HG03175 (cell line): ENCODE results near the gene DBT.
A peak's percentile ranks its signal among the peaks of the same experiment; 100 is the strongest.
"Not testable (repeated sequence)": the region's sequence is repeated elsewhere in the genome, so short reads cannot be mapped to it uniquely, and the experiment has no call there.

ENCODE experiments used
- ATAC-seq: cut with Tn5 transposase; IDR thresholded peaks from one replicate; pipeline ENCODE4 v1.9.1; 2021; ENCODE audit warnings: mild to moderate bottlenecking, moderate library complexity; ENCODE audit not compliant: unreplicated experiment

DBT gene

GRCh38 chr1:100202703-100203102, 46.9 kb downstream of the DBT start:
- ATAC-seq: not testable (repeated sequence)

DNA sequence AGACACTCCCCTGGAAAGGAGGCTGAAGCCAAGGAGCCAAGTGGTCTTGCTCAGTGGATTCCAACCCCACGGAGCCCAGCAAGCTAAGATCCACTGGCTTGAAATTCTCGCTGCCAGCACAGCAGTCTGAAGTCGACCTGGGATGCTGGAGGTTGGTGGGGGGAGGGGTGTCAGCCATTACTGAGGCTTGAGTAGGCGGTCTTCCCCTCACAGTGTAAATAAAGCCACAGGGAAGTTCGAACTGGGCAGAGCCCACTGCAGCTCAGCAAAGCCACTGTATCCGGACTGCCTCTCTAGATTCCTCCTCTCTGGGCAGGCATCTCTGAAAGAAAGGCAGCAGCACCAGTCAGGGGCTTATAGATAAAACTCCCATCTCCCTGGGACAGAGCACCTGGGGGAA, 49.6 kb downstream of the DBT start:
- ATAC-seq: not testable (repeated sequence)

DNA sequence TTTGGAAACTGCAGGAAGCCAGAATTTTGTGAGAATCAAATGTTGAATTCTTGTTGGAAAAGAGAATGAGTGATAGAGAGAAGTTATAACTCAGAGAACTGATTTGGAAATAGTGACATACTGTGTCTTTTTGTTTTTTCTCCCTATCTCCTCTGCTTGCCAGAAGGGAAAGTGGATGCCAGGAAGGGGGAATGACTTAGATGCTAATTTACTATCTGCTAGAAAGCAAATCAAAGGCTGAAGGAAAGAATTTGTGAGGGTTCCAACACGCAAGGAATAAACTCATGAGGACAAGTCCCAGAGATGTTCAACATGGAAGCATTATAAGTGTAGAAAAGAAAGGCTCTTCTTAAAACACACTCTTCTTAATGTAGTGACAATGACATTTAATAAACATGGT, 51.0 kb downstream of the DBT start:
- ATAC-seq: no peak

DNA sequence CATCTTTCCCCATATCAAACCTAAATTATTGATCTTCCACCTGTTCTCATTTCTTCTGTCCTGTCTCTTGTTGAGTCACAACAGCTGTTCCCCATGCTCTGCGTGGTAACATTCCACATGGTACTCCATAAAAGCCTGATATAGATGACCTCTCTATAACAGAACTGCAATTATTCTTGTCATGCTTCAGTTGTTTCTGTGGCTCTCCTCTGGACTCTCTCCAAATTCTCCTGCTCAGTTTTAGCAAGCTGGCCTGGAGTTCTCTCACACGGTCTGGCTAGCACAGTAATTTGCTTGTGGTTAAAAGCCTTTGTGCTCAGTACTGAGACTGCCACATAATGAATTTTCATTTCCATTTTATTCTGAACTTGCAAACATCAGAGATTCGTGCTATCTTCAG, 61.0 kb downstream of the DBT start:
- ATAC-seq: no peak

- ATAC-seq: no peak
These were observed 61.7 kb downstream of the DBT start for GRCh38 chr1:100187912-100188311.

DNA sequence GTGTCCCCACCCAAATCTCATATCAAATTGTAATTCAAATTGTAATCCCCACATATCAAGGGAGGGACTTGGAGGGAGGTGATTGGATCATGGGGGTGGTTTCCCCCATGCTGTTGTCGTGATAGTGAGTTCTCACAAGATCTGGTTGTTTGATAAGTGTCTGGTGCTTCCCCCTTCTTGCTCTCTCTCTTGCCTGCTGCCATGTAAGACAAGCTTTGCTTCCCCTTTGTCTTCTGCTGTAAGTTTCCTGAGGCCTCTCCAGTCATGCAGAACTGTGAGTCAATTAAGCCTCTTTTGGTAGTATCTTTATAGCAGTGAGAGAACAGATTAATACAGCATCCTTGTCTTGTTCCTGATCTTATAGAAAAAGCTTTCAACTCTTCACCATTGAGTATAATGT, 65.1 kb downstream of the DBT start:
- ATAC-seq: peak; percentile 86

DNA sequence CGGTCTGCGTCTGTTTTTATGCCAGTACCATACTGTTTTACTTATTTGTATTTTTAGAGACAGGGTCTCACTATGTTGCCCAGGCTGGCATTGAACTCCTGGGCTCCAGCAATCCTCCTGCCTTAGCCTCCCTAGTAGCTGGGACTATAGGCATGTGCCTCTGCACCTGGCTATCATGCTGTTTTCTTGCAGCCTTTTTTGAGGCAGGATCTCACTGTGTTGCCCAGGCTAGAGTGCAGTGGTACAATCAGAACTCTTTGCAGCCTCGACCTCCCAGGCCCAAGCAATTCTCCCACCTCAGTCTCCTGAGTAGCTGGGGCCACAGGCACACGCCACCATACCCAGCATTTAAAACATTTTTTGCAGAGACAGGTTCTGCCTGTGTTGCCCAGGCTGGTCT, 66.3 kb downstream of the DBT start:
- no peak for ATAC-seq

- no peak for ATAC-seq
These were observed 71.5 kb downstream of the DBT start, which contains the start of gene LRRC39 for GRCh38 chr1:100178091-100178490. LRRC39 (minus strand) TSS chr1:100178256; CDS start chr1:100168516, 9,740 bp downstream.

- ATAC-seq: no peak
These were observed 72.2 kb downstream of the DBT start for GRCh38 chr1:100177295-100178041.

GRCh38 chr1:100168051-100168450, 81.6 kb downstream of the DBT start:
- ATAC-seq: no peak

DNA sequence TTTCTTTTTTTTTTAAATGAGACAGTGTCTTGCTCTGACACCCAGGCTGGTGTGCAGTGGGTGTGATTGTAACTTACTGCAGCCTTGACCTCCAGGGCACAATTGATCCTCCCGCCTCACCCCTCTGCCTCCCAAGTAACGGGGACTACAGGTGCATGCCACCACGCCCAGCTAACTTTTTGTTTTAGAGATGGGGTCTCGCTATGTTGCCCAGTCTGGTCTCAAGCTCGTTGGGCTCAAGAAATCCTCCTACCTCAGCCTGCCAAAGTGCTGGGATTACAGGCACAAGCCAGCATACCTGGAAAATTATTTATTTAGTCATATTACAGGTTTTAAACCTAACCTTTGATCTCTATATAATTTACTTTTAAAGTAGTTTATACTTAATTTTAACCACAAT, 84.9 kb downstream of the DBT start:
- no peak for ATAC-seq

GRCh38 chr1:100164216-100164615, 85.4 kb downstream of the DBT start:
- ATAC-seq: no peak

DNA sequence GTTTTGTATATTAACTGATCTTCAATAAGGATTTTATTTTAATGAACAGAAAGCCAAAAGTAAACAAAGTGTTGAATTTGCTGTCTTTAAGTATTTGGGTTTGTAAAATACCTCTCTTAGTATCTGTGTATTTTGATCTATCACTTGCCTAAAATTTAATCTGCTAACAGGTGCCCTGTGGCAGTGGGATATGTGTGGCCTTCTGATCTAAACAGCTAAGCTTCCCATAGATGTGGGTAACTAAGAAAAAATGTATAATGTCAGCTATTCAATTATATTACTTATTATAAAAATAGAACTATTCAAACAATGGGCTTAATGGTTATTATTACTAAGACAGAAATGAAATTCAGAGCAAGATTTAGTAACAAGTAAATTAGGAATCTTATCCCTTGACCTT, 86.8 kb downstream of the DBT start:
- no peak for ATAC-seq

GRCh38 chr1:100152271-100152670, 97.4 kb downstream of the DBT start:
- peak; percentile 61 for ATAC-seq

DNA sequence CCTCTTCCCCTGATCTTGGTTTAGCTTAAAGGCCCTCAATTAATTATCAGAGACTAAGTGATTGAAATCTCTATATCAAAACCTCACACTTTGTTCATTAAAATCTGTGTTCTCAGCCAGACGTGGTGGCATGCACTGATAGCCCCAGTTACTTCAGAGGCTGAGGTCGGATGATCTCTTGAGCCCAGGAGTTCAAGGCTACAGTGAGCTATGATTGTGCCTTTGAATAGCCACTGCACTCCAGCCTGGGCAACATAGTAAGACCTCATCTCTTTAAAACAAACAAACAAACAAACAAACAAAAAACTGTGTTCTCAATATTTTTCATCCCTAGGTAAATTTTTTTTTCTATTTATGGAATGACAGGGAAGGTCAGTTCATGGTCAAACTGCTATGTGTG, 98.0 kb downstream of the DBT start:
- no peak for ATAC-seq

DNA sequence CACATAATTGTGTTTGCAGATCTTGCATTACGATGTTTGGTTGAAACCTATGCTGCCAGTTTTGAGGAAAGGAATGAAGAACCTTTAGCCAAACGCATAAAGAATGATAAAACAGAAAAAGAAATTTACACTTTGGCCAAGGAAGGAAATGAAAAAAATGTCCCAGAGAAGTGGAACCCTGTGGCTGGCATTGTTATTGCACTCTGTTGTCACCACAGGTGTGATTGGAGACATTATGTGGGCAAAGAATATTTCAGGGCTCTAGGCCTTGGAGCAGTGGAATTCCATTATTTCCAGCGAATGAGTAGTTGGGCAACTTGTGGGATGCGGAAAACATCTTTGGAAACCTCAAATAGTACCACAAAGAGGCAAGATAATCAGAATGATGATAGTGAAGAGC, 101.8 kb downstream of the DBT start:
- ATAC-seq: no peak

GRCh38 chr1:100146958-100147357, 102.7 kb downstream of the DBT start:
- no peak for ATAC-seq

DNA sequence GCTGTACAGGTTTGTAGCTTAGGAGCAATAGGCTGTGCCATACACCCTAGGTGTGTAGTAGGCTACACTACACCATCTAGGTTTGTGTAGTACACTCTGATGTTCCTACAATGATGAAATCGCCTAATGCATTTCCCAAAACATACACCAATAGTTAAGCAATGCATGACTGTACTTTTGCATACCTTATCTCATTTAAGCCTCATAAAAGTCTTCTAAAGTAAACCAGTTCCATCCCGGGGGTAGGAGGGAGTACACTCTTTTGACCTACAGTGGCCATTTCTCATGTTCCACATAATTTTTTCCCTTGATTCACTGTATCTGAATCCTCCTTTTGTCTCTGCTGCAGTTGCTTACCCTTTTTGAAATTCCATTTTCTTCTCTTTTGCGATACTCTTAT, 104.5 kb downstream of the DBT start:
- ATAC-seq: no peak

GRCh38 chr1:100142343-100142742, 107.3 kb downstream of the DBT start:
- ATAC-seq: no peak

GRCh38 chr1:100141192-100141591, 108.4 kb downstream of the DBT start:
- ATAC-seq: no peak

GRCh38 chr1:100137602-100138001, 112.0 kb downstream of the DBT start:
- no peak for ATAC-seq
